Esophagus squamous epithelium (tissue), 5 donors: ENCODE measurements around the gene ITGA5. TPM values are rescaled to one million over a fixed set of nuclear protein-coding genes. Genes with fewer than 3 reads are reported as not detected.

ENCODE experiments used
- DNase-seq: peaks from one replicate; lab custom pipeline; 2025; lab: John Stamatoyannopoulos, UW
- H3K27ac ChIP-seq, 4 donors: fragments of 200-600 bp; sonication (generic); one replicate each; pipeline ENCODE4 v1.5.1; 2016 to 2019; ENCODE audit warnings: mild to moderate bottlenecking in 1 of 4
- H3K27me3 ChIP-seq, 4 donors: fragments of 200-600 bp; sonication (generic); 1 replicate in 3 of 4; 2 replicates in 1 of 4; pipeline versions ENCODE4 v1.5.1 to v1.6.0; 2017 to 2021; ENCODE audit warnings: antibody characterized with exemption in 1 of 4
- H3K36me3 ChIP-seq, 3 donors: fragments of 200-600 bp; sonication (generic); one replicate each; pipeline ENCODE4 v1.5.1; 2016 to 2019
- H3K4me1 ChIP-seq, 3 donors: fragments of 200-600 bp; sonication (generic); one replicate each; pipeline ENCODE4 v1.5.1; 2017 to 2019
- H3K4me3 ChIP-seq, 4 donors: fragments of 200-600 bp; sonication (generic); 1 replicate in 3 of 4; 2 replicates in 1 of 4; pipeline ENCODE4 v1.5.1; 2016 to 2019; ENCODE audit warnings: mild to moderate bottlenecking in 2 of 4, moderate library complexity in 1 of 4
- H3K9me3 ChIP-seq, 3 donors: fragments of 200-600 bp; sonication (generic); one replicate each; pipeline ENCODE4 v1.5.1; 2016 to 2019
- CTCF ChIP-seq, 6 experiments: fragments of 450-650 bp in 4 of 6; fragments of 200-600 bp in 2 of 6; sonication (generic) in 2 of 6; IDR thresholded peaks; one replicate each; pipeline ENCODE4 v1.5.1; 2016 to 2019; ENCODE audit warnings: antibody characterized with exemption in 6 of 6, mild to moderate bottlenecking in 4 of 6, moderate library complexity in 4 of 6
- POLR2A ChIP-seq, 4 donors: fragments of 450-650 bp; IDR thresholded peaks; one replicate each; pipeline ENCODE4 v1.6.1; 2017; ENCODE audit warnings: antibody characterized with exemption in 4 of 4, mild to moderate bottlenecking in 4 of 4, moderate library complexity in 3 of 4
- WGBS, 2 donors: methylation state at CpG; one replicate each; pipeline ENCODE4 v1.1.5; 2018; 5-methylcytosine and 5-hydroxymethylcytosine counted together
- intact Hi-C: fragments of 100-400 bp; cut with DNase I; formaldehyde crosslinking; loops from one replicate; pipeline ENCODE4 v1.15.0; 2022
- total RNA-seq, 4 donors: library from RNA; depleted of rRNA; stranded (reverse); fragments of >200 nt; gene quantifications; one replicate each; pipeline ENCODE4 v1.1.0, GENCODE V29; 2016
- donor health status: DM: yes; HTN: yes; CAD: no.

Gene ITGA5
- total RNA-seq, 4 donors from 2014 or later: 7.5 to 112 (median 37.3) TPM

- intact Hi-C loops: no loop called here
- peaks cover 39 to 72% (median 44%) of the 10 kb centered on the region in 3 donors for H3K4me1 ChIP-seq
- H3K9me3 ChIP-seq: no peaks in the 10 kb centered on the region
- peak overlapping the region; percentile 44 to 84 (median 76) for H3K27ac ChIP-seq
- no peak for TF ChIP-seq POLR2A (IDR thresholded peaks at IDR 0.05)
- peak; percentile 27 to 93 (median 90) for TF ChIP-seq CTCF (IDR thresholded peaks at IDR 0.05)
- H3K27me3 ChIP-seq: no peaks in the 10 kb centered on the region
- 28 to 29% methylated on average over 9 to 14 of the region's 44 CpGs for WGBS, 2 donors
- peak overlapping the region; percentile 15 to 54 (median 32) for H3K4me3 ChIP-seq
- no peak for DNase-seq
- peaks cover 0 to 62% (median 4%) of the 10 kb centered on the region in 3 donors for H3K36me3 ChIP-seq
Observed at GRCh38 chr12:54370171-54370730, 48.8 kb downstream of the ITGA5 start.

GRCh38 chr12:54369597-54370131, 49.4 kb downstream of the ITGA5 start:
- Histone ChIP-seq H3K27me3 (no peaks in the 10 kb centered on the region), H3K9me3 (no peaks in the 10 kb centered on the region), H3K36me3 (peaks cover 0 to 56% (median 4%) of the 10 kb centered on the region in 3 donors), H3K27ac (peak overlapping the region; percentile 44 to 84 (median 76)), H3K4me3 (peak overlapping the region; percentile 15 to 54 (median 32)), H3K4me1 (peaks cover 33 to 66% (median 38%) of the 10 kb centered on the region in 3 donors)
- no peak for TF ChIP-seq POLR2A (IDR thresholded peaks at IDR 0.05)
- no peak for TF ChIP-seq CTCF (IDR thresholded peaks at IDR 0.05)
- intact Hi-C loops: loop anchor here (10.0 kb wide), 1 partner anchor 75 kb away; no protein-coding TSS in a partner anchor
- no peak for DNase-seq
- 75% methylated on average over 12 of the region's 21 CpGs; no CpG with 5 or more reads in 1 of the 2 donors for WGBS, 2 donors

GRCh38 chr12:54368709-54369596, 50.1 kb downstream of the ITGA5 start:
- H3K4me1 ChIP-seq: peaks cover 28 to 59% (median 32%) of the 10 kb centered on the region in 3 donors
- no peaks in the 10 kb centered on the region for H3K27me3 ChIP-seq
- peak overlapping the region; percentile 44 to 84 (median 76) for H3K27ac ChIP-seq
- WGBS, 2 donors: 20 to 39% methylated on average over 21 to 30 of the region's 40 CpGs
- H3K4me3 ChIP-seq: peak overlapping the region; percentile 15 to 54 (median 32)
- TF ChIP-seq POLR2A (IDR thresholded peaks at IDR 0.05) (no peak), CTCF (IDR thresholded peaks at IDR 0.05) (peak; percentile 66 to 90 (median 84))
- H3K9me3 ChIP-seq: no peaks in the 10 kb centered on the region
- intact Hi-C loops: loop anchor here (10.0 kb wide), 1 partner anchor 74 kb away; no protein-coding TSS in a partner anchor
- peaks cover 0 to 49% (median 4%) of the 10 kb centered on the region in 3 donors for H3K36me3 ChIP-seq
- DNase-seq: peak; percentile 46

- Histone ChIP-seq H3K4me3 (peak overlapping the region in 3 of 4 donors; percentile 30 to 54 (median 34)), H3K27me3 (no peaks in the 10 kb centered on the region), H3K4me1 (peaks cover 25 to 52% (median 26%) of the 10 kb centered on the region in 3 donors), H3K27ac (peak overlapping the region in 3 of 4 donors; percentile 71 to 84 (median 80)), H3K36me3 (peaks cover 0 to 41% (median 4%) of the 10 kb centered on the region in 3 donors), H3K9me3 (no peaks in the 10 kb centered on the region)
- DNase-seq: no peak
- 18 to 22% methylated on average over 4 to 5 of the region's 5 CpGs for WGBS, 2 donors
- intact Hi-C loops: loop anchor here (10.0 kb wide), 1 partner anchor 73 kb away; no protein-coding TSS in a partner anchor
- no peak for TF ChIP-seq CTCF (IDR thresholded peaks at IDR 0.05)
- no peak for TF ChIP-seq POLR2A (IDR thresholded peaks at IDR 0.05)
Observed at GRCh38 chr12:54368025-54368708, 50.9 kb downstream of the ITGA5 start.
